Measurements from ENCODE around the gene VPS39. TPM values are rescaled to one million over a fixed set of nuclear protein-coding genes. Genes with fewer than 3 reads are reported as not detected.
A peak's percentile ranks its signal among the peaks of the same experiment; 100 is the strongest.

VPS39 gene
- total and polyA plus RNA-seq, 5 donors, result 35.5 to 53.3 (median 46.0) TPM

GRCh38 chr15:42152196-42152920, 55.7 kb downstream of the VPS39 start:
- H3K27me3 ChIP-seq (ENCODE audit: control insufficient read depth, insufficient read depth), result no peaks in the 10 kb centered on the region
- ATAC-seq, result peak; percentile 61 to 71
- H3K27ac ChIP-seq (ENCODE audit: low read length), result peak overlapping the region; percentile 31
- WGBS, result 76% methylated on average over 14 of the region's 14 CpGs
- intact Hi-C loops (cut with DNase I), result no loop called here
- peaks cover 6% of the 10 kb centered on the region for H3K4me1 ChIP-seq (ENCODE audit: control insufficient read depth, insufficient read depth, low read length)
- H3K9me3 ChIP-seq (ENCODE audit: control insufficient read depth, low read length), result no peaks in the 10 kb centered on the region
- H3K4me3 ChIP-seq (ENCODE audit: low read length), result no peak overlapping the region
- peak in 2 of 3 donors; percentile 60 to 74 for DNase-seq

GRCh38 chr15:42151736-42152135, 56.4 kb downstream of the VPS39 start:
- Histone ChIP-seq H3K4me3 (ENCODE audit: low read length) (no peak overlapping the region), H3K4me1 (ENCODE audit: control insufficient read depth, insufficient read depth, low read length) (peaks cover 6% of the 10 kb centered on the region), H3K9me3 (ENCODE audit: control insufficient read depth, low read length) (no peaks in the 10 kb centered on the region), H3K27ac (ENCODE audit: low read length) (peak overlapping the region; percentile 31), H3K27me3 (ENCODE audit: control insufficient read depth, insufficient read depth) (no peaks in the 10 kb centered on the region)
- intact Hi-C loops (cut with DNase I), result no loop called here
- 26% methylated on average over 4 of the region's 4 CpGs for WGBS
- ATAC-seq (peak; percentile 6 to 51), DNase-seq (peak in 2 of 3 donors; percentile 50 to 74)

GRCh38 chr15:42151141-42151561, 57.0 kb downstream of the VPS39 start:
- H3K27me3 ChIP-seq (ENCODE audit: control insufficient read depth, insufficient read depth), result no peaks in the 10 kb centered on the region
- ATAC-seq, result no peak
- H3K9me3 ChIP-seq (ENCODE audit: control insufficient read depth, low read length), result no peaks in the 10 kb centered on the region
- no peak for DNase-seq
- H3K27ac ChIP-seq (ENCODE audit: low read length), result no peak overlapping the region
- intact Hi-C loops (cut with DNase I), result no loop called here
- H3K4me1 ChIP-seq (ENCODE audit: control insufficient read depth, insufficient read depth, low read length), result peaks cover 6% of the 10 kb centered on the region
- H3K4me3 ChIP-seq (ENCODE audit: low read length), result no peak overlapping the region
- WGBS, result 80% methylated on average over 10 of the region's 10 CpGs

GRCh38 chr15:42150219-42150970, 57.7 kb downstream of the VPS39 start:
- DNase-seq (peak in 1 of 3 donors; percentile 32), ATAC-seq (no peak)
- H3K4me1 ChIP-seq (ENCODE audit: control insufficient read depth, insufficient read depth, low read length), result peaks cover 6% of the 10 kb centered on the region
- H3K27ac ChIP-seq (ENCODE audit: low read length), result no peak overlapping the region
- no peak overlapping the region for H3K4me3 ChIP-seq (ENCODE audit: low read length)
- H3K9me3 ChIP-seq (ENCODE audit: control insufficient read depth, low read length), result no peaks in the 10 kb centered on the region
- no peaks in the 10 kb centered on the region for H3K27me3 ChIP-seq (ENCODE audit: control insufficient read depth, insufficient read depth)
- intact Hi-C loops (cut with DNase I), result no loop called here
- WGBS, result 87% methylated on average over 17 of the region's 17 CpGs

- H3K27me3 ChIP-seq (ENCODE audit: control insufficient read depth, insufficient read depth), result no peaks in the 10 kb centered on the region
- DNase-seq (no peak), ATAC-seq (no peak)
- WGBS, result 86% methylated on average over 14 of the region's 14 CpGs
- intact Hi-C loops (cut with DNase I), result loop anchor here in 1 of 4 donors (10.0 kb wide), 1 partner anchor 155 kb away; no protein-coding TSS in a partner anchor
- peaks cover 4% of the 10 kb centered on the region for H3K4me1 ChIP-seq (ENCODE audit: control insufficient read depth, insufficient read depth, low read length)
- no peak overlapping the region for H3K27ac ChIP-seq (ENCODE audit: low read length)
- H3K4me3 ChIP-seq (ENCODE audit: low read length), result no peak overlapping the region
- no peaks in the 10 kb centered on the region for H3K9me3 ChIP-seq (ENCODE audit: control insufficient read depth, low read length)
These were observed 58.4 kb downstream of the VPS39 start for GRCh38 chr15:42149493-42150218.

GRCh38 chr15:42148808-42149492, 59.2 kb downstream of the VPS39 start:
- Histone ChIP-seq H3K27me3 (ENCODE audit: control insufficient read depth, insufficient read depth) (no peaks in the 10 kb centered on the region), H3K4me3 (ENCODE audit: low read length) (no peak overlapping the region), H3K9me3 (ENCODE audit: control insufficient read depth, low read length) (no peaks in the 10 kb centered on the region), H3K4me1 (ENCODE audit: control insufficient read depth, insufficient read depth, low read length) (peaks cover 4% of the 10 kb centered on the region), H3K27ac (ENCODE audit: low read length) (no peak overlapping the region)
- intact Hi-C loops (cut with DNase I), result loop anchor here in 1 of 4 donors (10.0 kb wide), 1 partner anchor 154 kb away; no protein-coding TSS in a partner anchor
- DNase-seq, result no peak
- WGBS, result 65% methylated on average over 12 of the region's 12 CpGs
- ATAC-seq, result peak in 1 of 2 donors; percentile 27

GRCh38 chr15:42147431-42147735, 60.7 kb downstream of the VPS39 start:
- no peak for ATAC-seq
- 96% methylated on average over 4 of the region's 4 CpGs for WGBS
- no peaks in the 10 kb centered on the region for H3K9me3 ChIP-seq (ENCODE audit: control insufficient read depth, low read length)
- no peak overlapping the region for H3K27ac ChIP-seq (ENCODE audit: low read length)
- no peak for DNase-seq
- no peaks in the 10 kb centered on the region for H3K27me3 ChIP-seq (ENCODE audit: control insufficient read depth, insufficient read depth)
- H3K4me1 ChIP-seq (ENCODE audit: control insufficient read depth, insufficient read depth, low read length), result peaks cover 4% of the 10 kb centered on the region
- H3K4me3 ChIP-seq (ENCODE audit: low read length), result no peak overlapping the region
- intact Hi-C loops (cut with DNase I), result loop anchor here in 1 of 4 donors (10.0 kb wide), 1 partner anchor 153 kb away; no protein-coding TSS in a partner anchor

- no peak overlapping the region for H3K4me3 ChIP-seq (ENCODE audit: low read length)
- H3K9me3 ChIP-seq (ENCODE audit: control insufficient read depth, low read length), result no peaks in the 10 kb centered on the region
- intact Hi-C loops (cut with DNase I), result loop anchor here in 1 of 4 donors (10.0 kb wide), 1 partner anchor 152 kb away; no protein-coding TSS in a partner anchor
- H3K27me3 ChIP-seq (ENCODE audit: control insufficient read depth, insufficient read depth), result no peaks in the 10 kb centered on the region
- no peak overlapping the region for H3K27ac ChIP-seq (ENCODE audit: low read length)
- H3K4me1 ChIP-seq (ENCODE audit: control insufficient read depth, insufficient read depth, low read length), result peaks cover under 1% of the 10 kb centered on the region
- no peak for DNase-seq
- no peak for ATAC-seq
- WGBS, result 80% methylated on average over 24 of the region's 24 CpGs
These were observed 61.3 kb downstream of the VPS39 start for GRCh38 chr15:42146551-42147430.

GRCh38 chr15:42145546-42146455, 62.3 kb downstream of the VPS39 start:
- DNase-seq, result no peak
- Histone ChIP-seq H3K27ac (ENCODE audit: low read length) (no peak overlapping the region), H3K4me3 (ENCODE audit: low read length) (no peak overlapping the region), H3K27me3 (ENCODE audit: control insufficient read depth, insufficient read depth) (no peaks in the 10 kb centered on the region), H3K4me1 (ENCODE audit: control insufficient read depth, insufficient read depth, low read length) (no peaks in the 10 kb centered on the region), H3K9me3 (ENCODE audit: control insufficient read depth, low read length) (no peaks in the 10 kb centered on the region)
- intact Hi-C loops (cut with DNase I), result loop anchor here in 1 of 4 donors (10.0 kb wide), 1 partner anchor 151 kb away; no protein-coding TSS in a partner anchor
- 83% methylated on average over 29 of the region's 29 CpGs for WGBS
- ATAC-seq, result no peak
